ENCODE results near the gene PCSK4.

PCSK4 gene

GRCh38 chr19:1438035-1438932 is 51.9 kb downstream of the PCSK4 start, which contains the start of gene RPS15:
TSS of gene RPS15 (plus strand) at chr19:1438396. CDS start at chr19:1438426, 30 bp downstream.
- DNase-seq (ENCODE audit: low read depth): peak; percentile 89

GRCh38 chr19:1437609-1438008 is 52.5 kb downstream of the PCSK4 start:
- DNase-seq (ENCODE audit: low read depth): no peak

- DNase-seq (ENCODE audit: low read depth): no peak
These were observed 54.7 kb downstream of the PCSK4 start for GRCh38 chr19:1435378-1435989.

GRCh38 chr19:1434577-1435060 is 55.5 kb downstream of the PCSK4 start:
- no peak for DNase-seq (ENCODE audit: low read depth)

GRCh38 chr19:1434040-1434366 is 56.1 kb downstream of the PCSK4 start:
- no peak for DNase-seq (ENCODE audit: low read depth)

- DNase-seq (ENCODE audit: low read depth): no peak
These were observed 56.8 kb downstream of the PCSK4 start for GRCh38 chr19:1433119-1434039.

GRCh38 chr19:1432507-1432887 is 57.7 kb downstream of the PCSK4 start:
- DNase-seq (ENCODE audit: low read depth): no peak

- DNase-seq (ENCODE audit: low read depth): no peak
These were observed 58.2 kb downstream of the PCSK4 start for GRCh38 chr19:1431759-1432506.

All from fibroblast of the conjunctiva (primary cell).